Measurements from ENCODE around the gene B3GNT9. TPM values are rescaled to one million over a fixed set of nuclear protein-coding genes. Genes with fewer than 3 reads are reported as not detected.

B3GNT9 gene, protein sequence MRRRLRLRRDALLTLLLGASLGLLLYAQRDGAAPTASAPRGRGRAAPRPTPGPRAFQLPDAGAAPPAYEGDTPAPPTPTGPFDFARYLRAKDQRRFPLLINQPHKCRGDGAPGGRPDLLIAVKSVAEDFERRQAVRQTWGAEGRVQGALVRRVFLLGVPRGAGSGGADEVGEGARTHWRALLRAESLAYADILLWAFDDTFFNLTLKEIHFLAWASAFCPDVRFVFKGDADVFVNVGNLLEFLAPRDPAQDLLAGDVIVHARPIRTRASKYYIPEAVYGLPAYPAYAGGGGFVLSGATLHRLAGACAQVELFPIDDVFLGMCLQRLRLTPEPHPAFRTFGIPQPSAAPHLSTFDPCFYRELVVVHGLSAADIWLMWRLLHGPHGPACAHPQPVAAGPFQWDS
- 59.2 and 71.5 TPM in 2 replicates for total RNA-seq

DNA sequence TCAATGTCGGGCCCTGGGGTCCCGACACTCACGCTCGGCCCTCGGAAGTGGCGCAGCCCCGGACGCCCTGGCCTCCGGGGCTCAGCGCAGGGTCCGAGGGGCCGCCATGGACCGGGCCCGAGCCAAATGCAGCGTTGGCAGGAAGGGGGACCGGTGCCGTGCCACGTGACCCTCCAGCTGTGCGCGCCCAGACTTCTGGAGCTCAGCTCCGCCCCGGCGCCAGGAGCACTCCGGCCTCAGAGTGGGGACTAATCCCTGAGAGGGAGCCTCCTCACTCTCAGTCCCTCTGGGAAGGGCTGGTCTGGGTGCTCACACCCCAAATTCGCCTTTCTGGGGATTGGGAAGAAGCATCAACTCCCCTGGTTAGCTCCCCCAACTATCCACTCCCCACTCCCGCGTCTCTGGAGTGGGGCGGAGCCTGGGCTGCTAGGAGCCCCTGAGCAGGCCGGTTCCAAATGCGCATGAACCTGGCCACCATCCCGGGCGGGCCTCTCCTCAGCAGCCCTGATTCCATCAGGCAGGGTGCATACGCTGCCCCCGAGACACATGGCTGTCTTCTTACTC, at the start of gene B3GNT9:
Gene B3GNT9, minus strand, starts transcription at position 166 of the 564 bp plus-strand sequence. CDS start 513 bp downstream, outside the sequence.

GRCh38 chr16:67199011-67199807, 48.4 kb upstream of the B3GNT9 start, which contains the start of gene ELMO3:
ELMO3 (plus strand) TSS chr16:67199131; CDS start chr16:67199327, 196 bp downstream.

DNA sequence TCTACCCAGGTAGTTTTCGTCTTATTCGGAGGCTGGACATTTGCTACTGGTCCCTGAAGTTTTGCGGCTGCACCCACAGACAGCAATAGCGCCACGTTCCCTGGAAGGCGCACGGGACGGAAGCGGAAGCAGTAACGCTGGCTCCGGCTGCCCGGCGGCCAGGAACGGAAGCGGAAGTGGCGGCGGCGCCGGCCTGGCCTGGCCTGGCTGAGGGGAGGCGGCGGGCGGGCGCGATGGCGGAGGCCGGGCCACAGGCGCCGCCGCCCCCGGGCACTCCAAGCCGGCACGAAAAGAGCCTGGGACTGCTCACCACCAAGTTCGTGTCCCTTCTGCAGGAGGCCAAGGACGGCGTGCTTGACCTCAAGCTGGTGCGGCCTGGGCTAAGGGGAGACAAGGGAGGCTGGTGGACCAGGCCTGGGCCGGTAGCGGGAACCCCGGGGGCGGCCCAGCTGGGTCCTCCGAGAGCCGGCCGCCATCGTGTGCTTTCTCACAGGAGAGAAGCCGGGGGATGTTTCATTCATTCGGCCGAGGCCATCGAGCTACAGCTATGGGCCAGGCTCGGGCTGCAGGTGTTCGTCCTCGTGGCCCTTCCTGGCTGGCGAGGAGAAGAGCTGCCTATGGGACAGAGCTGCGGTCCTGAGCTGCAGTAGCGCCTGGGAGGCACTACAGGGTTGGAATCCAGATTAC, 41.3 kb upstream of the B3GNT9 start, which contains the start of gene E2F4:
Gene E2F4, plus strand, starts transcription at position 161 of the 687 bp plus-strand sequence. Its CDS starts 73 bp downstream, at position 234.

GRCh38 chr16:67190041-67190440, 39.2 kb upstream of the B3GNT9 start, which contains the start of gene EXOC3L1:
EXOC3L1 (minus strand) TSS chr16:67190136; CDS start chr16:67189676, 460 bp downstream.

DNA sequence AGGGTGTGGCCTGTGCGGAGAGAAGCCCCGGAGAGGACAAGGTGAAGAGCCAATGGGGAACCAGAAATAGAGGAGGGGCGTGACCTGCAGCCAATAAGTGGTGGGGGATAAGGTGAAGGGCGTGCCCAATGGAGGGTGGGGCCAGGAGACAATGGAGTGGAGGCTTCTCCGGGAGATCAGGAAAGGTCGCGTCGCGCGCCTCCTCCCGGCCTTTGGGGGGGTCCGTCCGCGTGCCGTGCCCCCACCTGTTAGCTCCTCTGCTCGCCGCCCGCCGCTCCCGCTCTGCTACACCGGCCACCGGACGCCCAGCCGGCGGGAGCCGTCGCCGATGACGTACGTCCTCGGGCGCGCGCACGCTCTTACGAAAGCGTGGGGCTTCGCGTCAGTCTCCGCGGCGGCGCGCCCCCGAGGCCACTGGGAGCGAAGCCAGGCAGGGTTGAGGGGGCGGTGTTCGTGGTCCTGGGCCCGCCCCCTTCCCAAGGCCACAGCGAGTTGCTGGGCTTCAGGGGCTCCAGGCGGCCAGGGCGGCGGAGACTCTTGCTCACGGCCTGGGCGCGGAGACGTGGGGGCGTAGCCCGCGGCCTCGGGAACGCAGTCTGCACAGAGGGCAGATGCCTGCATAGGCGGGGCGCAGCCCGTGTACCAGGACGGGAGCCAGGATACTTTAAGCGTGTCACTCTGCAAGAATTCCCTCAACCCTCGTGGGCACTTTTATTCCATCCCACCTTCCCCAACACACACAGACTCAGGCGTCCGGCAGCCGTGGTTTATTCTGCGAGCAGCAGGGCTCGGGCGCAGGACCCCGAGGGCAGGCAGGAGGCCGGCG, 33.0 kb upstream of the B3GNT9 start, which contains the start of gene MATCAP1:
Gene MATCAP1, minus strand, starts transcription at position 337 of the 826 bp plus-strand sequence. CDS start 3,353 bp downstream, outside the sequence.

DNA sequence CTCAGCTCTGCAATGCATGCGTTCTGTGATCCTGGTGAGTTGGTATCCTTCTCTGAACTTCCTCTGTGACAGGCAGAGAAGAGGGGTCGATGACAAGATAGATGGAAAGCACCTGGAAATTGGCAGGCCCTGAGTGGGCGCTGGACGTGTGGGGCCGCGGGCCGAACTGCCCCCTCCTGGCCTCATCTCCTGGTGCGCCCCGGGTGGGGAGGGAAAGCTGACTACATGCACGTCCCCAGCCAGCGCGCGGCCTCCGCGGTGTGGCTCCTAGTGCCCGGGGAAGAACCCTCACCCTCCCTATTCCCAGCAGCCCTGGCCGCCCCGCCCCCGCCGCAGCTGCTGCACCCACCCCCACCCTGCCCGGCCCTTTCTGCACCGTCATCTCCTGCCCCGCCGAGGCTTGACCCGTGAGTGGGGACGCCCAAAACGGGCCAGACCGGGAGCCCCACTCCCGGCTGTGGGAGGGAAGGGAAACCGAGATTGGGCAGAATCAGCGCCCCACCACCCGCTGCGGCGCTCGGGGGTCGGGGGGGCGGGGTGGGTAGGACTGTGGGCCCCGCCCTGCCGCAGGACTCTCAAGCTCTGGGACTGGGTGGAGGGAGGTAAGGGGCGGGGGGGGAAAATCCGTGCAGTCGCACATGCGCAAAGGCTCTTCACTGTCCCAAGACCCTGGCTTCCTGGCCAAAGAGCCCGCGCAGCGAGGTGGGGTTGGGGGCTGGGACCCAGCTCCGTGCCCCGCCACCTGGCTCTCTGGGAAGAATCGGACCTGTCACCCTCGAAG, 19.6 kb upstream of the B3GNT9 start, which contains the start of gene NOL3:
Gene NOL3, plus strand, starts transcription at position 371 of the 781 bp plus-strand sequence.

GRCh38 chr16:67164599-67165061, 13.8 kb upstream of the B3GNT9 start, which contains the start of gene HSF4:
HSF4 (plus strand) TSS chr16:67164745; CDS start chr16:67164812, 67 bp downstream.

GRCh38 chr16:67109407-67110135, 41.2 kb downstream of the B3GNT9 start, which contains the start of gene PHAF1:
PHAF1 (plus strand) TSS chr16:67109941; CDS start chr16:67110176, 235 bp downstream.

Other genes with a start within 250 kb of the B3GNT9 start
- gene CDH16, start 232.1 kb downstream of the B3GNT9 start, total RNA-seq: not detected in 2 replicates
- 1.00 TPM in 1 of 2 replicates, not detected in the other for gene RRAD, start 225.5 kb downstream of the B3GNT9 start, total RNA-seq
- 35.9 and 48.6 TPM in 2 replicates for gene CIAO2B, start 216.6 kb downstream of the B3GNT9 start, total RNA-seq
- 17.9 and 22.6 TPM in 2 replicates for gene CES2, start 215.5 kb downstream of the B3GNT9 start, total RNA-seq
- not detected in 2 replicates for gene CES3, start 189.7 kb downstream of the B3GNT9 start, total RNA-seq
- 2.2 and 4.4 TPM in 2 replicates for gene CES4A, start 162.4 kb downstream of the B3GNT9 start, total RNA-seq
- 28.8 and 34.8 TPM in 2 replicates for gene CBFB, start 121.8 kb downstream of the B3GNT9 start, total RNA-seq
- 9.5 and 15.7 TPM in 2 replicates for gene PHAF1, start 41.1 kb downstream of the B3GNT9 start, total RNA-seq
- 25.2 and 28.0 TPM in 2 replicates for gene TRADD, start 8.9 kb upstream of the B3GNT9 start, total RNA-seq
- 17.1 and 20.8 TPM in 2 replicates for gene FBXL8, start 9.0 kb upstream of the B3GNT9 start, total RNA-seq
- gene HSF4, start 13.7 kb upstream of the B3GNT9 start, total RNA-seq: 5.3 and 7.7 TPM in 2 replicates
- 20.3 and 26.3 TPM in 2 replicates for gene NOL3, start 19.5 kb upstream of the B3GNT9 start, total RNA-seq
- gene MATCAP1, start 33.0 kb upstream of the B3GNT9 start, total RNA-seq: 8.7 and 16.3 TPM in 2 replicates
- gene EXOC3L1, start 39.1 kb upstream of the B3GNT9 start, total RNA-seq: 0.69 and 1.3 TPM in 2 replicates
- 49.0 and 49.8 TPM in 2 replicates for gene E2F4, start 41.2 kb upstream of the B3GNT9 start, total RNA-seq
- 0.06 and 0.83 TPM in 2 replicates for gene ELMO3, start 48.1 kb upstream of the B3GNT9 start, total RNA-seq
- 33.8 and 46.5 TPM in 2 replicates for gene TMEM208, start 76.1 kb upstream of the B3GNT9 start, total RNA-seq
- gene FHOD1, start 96.5 kb upstream of the B3GNT9 start, total RNA-seq: 18.8 and 22.7 TPM in 2 replicates
- gene SLC9A5, start 98.0 kb upstream of the B3GNT9 start, total RNA-seq: 0.05 and 0.56 TPM in 2 replicates
- 6.8 and 13.0 TPM in 2 replicates for gene PLEKHG4, start 128.5 kb upstream of the B3GNT9 start, total RNA-seq
- not detected in 2 replicates for gene KCTD19, start 175.7 kb upstream of the B3GNT9 start, total RNA-seq
- not detected in 2 replicates for gene LRRC36, start 175.8 kb upstream of the B3GNT9 start, total RNA-seq
- gene TPPP3, start 242.5 kb upstream of the B3GNT9 start, total RNA-seq: not detected in 2 replicates

Data from cardiac ventricle fibroblast (primary cell).